Kidney (tissue), 14 donors: ENCODE measurements around the gene HEATR3. TPM values are rescaled to one million over a fixed set of nuclear protein-coding genes. Genes with fewer than 3 reads are reported as not detected.

Source experiments
- DNase-seq, 5 donors: peaks; one replicate each; pipeline ENCODE4 v3.0.0-alpha.2; 2013 to 2020
- FAIRE-seq: peaks from 2 replicates; lab custom pipeline; 2012; peaks lifted over from hg19 to GRCh38; lab: Jason Lieb, UNC
- H3K27ac ChIP-seq, 2 donors: one replicate each; pipeline ENCODE4 v1.7.0; 2013; ENCODE audit warnings: low read depth in 2 of 2, low read length in 2 of 2, inconsistent platforms in 1 of 2
- H3K27me3 ChIP-seq: one replicate; pipeline ENCODE4 v1.7.1; 2013; ENCODE audit warnings: low read length, inconsistent platforms; ENCODE audit not compliant: control insufficient read depth, insufficient read depth
- H3K36me3 ChIP-seq, 3 donors: one replicate each; pipeline versions ENCODE4 v1.7.0 to v1.7.1; 2013; ENCODE audit warnings: low read length in 3 of 3, control low read depth in 1 of 3, inconsistent platforms in 1 of 3; ENCODE audit not compliant: insufficient read depth in 3 of 3, control insufficient read depth in 2 of 3
- H3K4me1 ChIP-seq, 3 donors: one replicate each; pipeline versions ENCODE4 v1.7.0 to v1.7.1; 2013; ENCODE audit warnings: low read length in 3 of 3, inconsistent platforms in 1 of 3, low read depth in 1 of 3; ENCODE audit not compliant: control insufficient read depth in 2 of 3, insufficient read depth in 2 of 3
- H3K4me3 ChIP-seq, 3 donors: one replicate each; pipeline versions ENCODE4 v1.7.0 to v1.8.1; 2013; ENCODE audit warnings: low read length in 3 of 3, control low read depth in 1 of 3, inconsistent platforms in 1 of 3
- H3K9ac ChIP-seq, 3 donors: one replicate each; pipeline versions ENCODE4 v1.7.0 to v1.7.1; 2013; ENCODE audit warnings: low read length in 3 of 3, control low read depth in 1 of 3, inconsistent platforms in 1 of 3
- H3K9me3 ChIP-seq, 3 donors: one replicate each; pipeline versions ENCODE4 v1.7.0 to v1.7.1; 2013; ENCODE audit warnings: low read length in 3 of 3, control low read depth in 1 of 3, inconsistent platforms in 1 of 3; ENCODE audit not compliant: control insufficient read depth in 2 of 3, insufficient read depth in 1 of 3
- CTCF ChIP-seq: IDR thresholded peaks from 3 replicates; pipeline ENCODE4 v1.5.1; 2012; ENCODE audit warnings: mild to moderate bottlenecking, moderate library complexity, borderline replicate concordance; ENCODE audit not compliant: insufficient read depth; ENCODE audit errors: extremely low read depth
- intact Hi-C: fragments of 100-400 bp; cut with DNase I; formaldehyde crosslinking; loops from one replicate; pipeline ENCODE4 v1.11.1; 2022
- polyA plus RNA-seq: library from polyadenylated mRNA; stranded (reverse); fragments of 350-450 nt; fragmentation: Illumina TruSeq; extraction: RNeasy Lipid Tissue Mini Kit (QIAGEN cat#74804); gene quantifications from one replicate; pipeline ENCODE4 v1.2.3, GENCODE V29; 2014; ENCODE audit warnings: low read depth, low replicate concordance; ENCODE audit not compliant: insufficient read depth
- total RNA-seq: library from RNA; stranded (reverse); fragmentation: NEBNext Ultra II Directional; extraction: Animal tissue kit (Norgen Biotek cat#: 25700); gene quantifications from one replicate; pipeline ENCODE4 v1.2.1, GENCODE V29; 2021
- donor health status: control.
- donor health status: control.
- donor health status: control.
- donor health status: control.
- donor health status: control.
- donor health status: DM: yes; HTN: yes; CAD: no.
- donor health status: Normal renal cell carcinoma (clear cell type).

HEATR3 gene
- total and polyA plus RNA-seq, 2 donors from 2014 or later, result 8.9 to 19.5 TPM

GRCh38 chr16:50151756-50152155, 86.0 kb downstream of the HEATR3 start:
- no peak for TF ChIP-seq CTCF
- Histone ChIP-seq H3K4me1 (peaks cover 0 to 10% (median 8%) of the 10 kb centered on the region in 3 donors), H3K9ac (peak overlapping the region in 1 of 3 donors; percentile 93), H3K4me3 (peak overlapping the region in 1 of 3 donors; percentile 86), H3K27ac (peak overlapping the region; percentile 97 to 99), H3K9me3 (no peaks in the 10 kb centered on the region), H3K27me3 (no peaks in the 10 kb centered on the region), H3K36me3 (no peaks in the 10 kb centered on the region)
- FAIRE-seq, result no peak
- no peak for DNase-seq
- intact Hi-C loops, result no loop called here

GRCh38 chr16:50152351-50152806, 86.6 kb downstream of the HEATR3 start:
- DNase-seq, result peak in 1 of 5 donors; percentile 51
- Histone ChIP-seq H3K27me3 (no peaks in the 10 kb centered on the region), H3K9me3 (no peaks in the 10 kb centered on the region), H3K9ac (peak overlapping the region; percentile 54 to 93 (median 63)), H3K4me1 (peaks cover 0 to 12% (median 7%) of the 10 kb centered on the region in 3 donors), H3K36me3 (no peaks in the 10 kb centered on the region), H3K27ac (peak overlapping the region; percentile 97 to 99), H3K4me3 (peak overlapping the region; percentile 68 to 86 (median 86))
- no peak for FAIRE-seq
- intact Hi-C loops, result no loop called here
- TF ChIP-seq CTCF, result no peak

GRCh38 chr16:50152807-50153595, 87.2 kb downstream of the HEATR3 start, which contains the start of gene TENT4B:
Gene TENT4B, plus strand, starts transcription at chr16:50153306. Its CDS starts 316 bp downstream, at chr16:50153622.
- DNase-seq, result peak; percentile 90 to 97 (median 93)
- Histone ChIP-seq H3K4me3 (peak within 1 kb of the TSS; percentile 71 to 87 (median 86)), H3K4me1 (peaks cover 0 to 12% (median 7%) of the 10 kb centered on the region in 3 donors), H3K9me3 (no peaks in the 10 kb centered on the region), H3K27me3 (no peaks in the 10 kb centered on the region), H3K27ac (peak within 1 kb of the TSS; percentile 97 to 99), H3K9ac (peak within 1 kb of the TSS; percentile 54 to 93 (median 72)), H3K36me3 (no peaks in the 10 kb centered on the region)
- intact Hi-C loops, result no loop called here
- no peak for FAIRE-seq
- no peak for TF ChIP-seq CTCF
